Inferior parietal cortex (tissue), 1 donor: Measurements from ENCODE around the gene RAVER2.

Experiments
- DNase-seq: peaks from one replicate; pipeline ENCODE4 v3.0.0-alpha.2; 2016; ENCODE audit errors: extremely low spot score

The RAVER2 gene

DNA sequence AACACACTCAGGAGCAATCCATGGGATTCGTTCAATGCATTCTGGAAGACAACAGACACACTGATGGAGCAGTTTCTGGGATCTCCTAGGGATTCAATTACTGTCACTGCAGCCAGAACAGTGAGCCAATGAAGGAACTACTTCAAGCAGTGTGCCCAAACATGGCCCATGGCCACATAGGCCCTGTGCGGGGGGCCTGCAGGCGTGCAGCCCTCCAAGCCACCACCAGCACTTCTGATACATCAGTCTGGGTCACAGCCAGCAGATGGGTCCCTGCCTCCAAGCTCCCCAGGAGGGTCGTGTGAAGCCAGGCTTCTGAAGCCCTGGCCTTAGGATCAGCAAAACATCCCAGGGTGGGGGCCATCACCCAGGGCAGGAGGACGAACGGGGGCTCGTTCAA, 99.3 kb downstream of the RAVER2 start:
- no peak for DNase-seq

DNA sequence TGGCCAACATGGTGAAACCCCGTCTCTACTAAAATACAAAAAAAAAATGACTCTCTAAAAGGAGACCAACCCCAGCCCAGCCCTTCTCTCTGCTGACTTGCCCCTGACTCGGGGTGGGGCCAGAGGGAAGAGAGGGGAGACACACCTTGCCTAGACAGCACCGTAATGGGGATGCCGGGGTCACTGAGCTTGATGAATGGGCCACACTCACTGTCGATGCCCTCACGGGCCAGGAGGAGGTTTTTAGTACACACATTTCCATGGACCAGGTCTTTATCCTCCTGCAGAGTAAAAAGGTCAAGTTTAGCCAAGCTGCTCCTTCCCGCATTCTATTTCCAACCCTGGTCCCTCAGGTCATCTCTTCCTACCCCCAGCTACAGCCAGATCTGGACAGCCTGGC, 99.7 kb downstream of the RAVER2 start:
- DNase-seq: no peak

DNA sequence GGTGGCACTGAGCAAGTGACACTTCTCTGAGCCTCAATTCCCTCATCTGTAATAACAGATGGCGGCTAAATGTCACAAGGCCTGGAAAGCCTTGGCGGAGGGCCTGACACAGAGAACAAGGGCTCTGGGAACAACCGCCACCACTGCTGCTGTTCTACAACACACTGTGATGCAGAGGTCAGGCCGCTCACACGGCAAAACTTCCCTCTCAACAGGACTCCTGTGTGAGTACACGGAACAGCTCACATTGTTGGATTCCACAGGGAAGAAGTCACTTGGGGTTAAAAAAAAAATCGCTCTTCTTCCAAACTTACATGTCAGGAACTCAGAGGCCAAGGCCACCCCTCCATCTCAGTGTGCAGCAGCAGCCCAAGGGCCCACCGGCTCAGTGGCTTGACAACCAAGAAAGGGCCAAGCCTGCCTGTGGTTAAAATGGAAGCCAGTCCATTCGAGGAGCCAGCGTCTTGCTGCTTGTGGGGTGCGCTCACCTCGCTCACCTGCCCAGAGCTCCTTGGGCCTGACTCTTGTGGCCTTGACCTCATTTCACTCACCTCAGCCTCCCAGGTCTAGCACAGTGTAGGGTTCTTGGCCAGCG, 101.1 kb downstream of the RAVER2 start:
- DNase-seq: no peak

DNA sequence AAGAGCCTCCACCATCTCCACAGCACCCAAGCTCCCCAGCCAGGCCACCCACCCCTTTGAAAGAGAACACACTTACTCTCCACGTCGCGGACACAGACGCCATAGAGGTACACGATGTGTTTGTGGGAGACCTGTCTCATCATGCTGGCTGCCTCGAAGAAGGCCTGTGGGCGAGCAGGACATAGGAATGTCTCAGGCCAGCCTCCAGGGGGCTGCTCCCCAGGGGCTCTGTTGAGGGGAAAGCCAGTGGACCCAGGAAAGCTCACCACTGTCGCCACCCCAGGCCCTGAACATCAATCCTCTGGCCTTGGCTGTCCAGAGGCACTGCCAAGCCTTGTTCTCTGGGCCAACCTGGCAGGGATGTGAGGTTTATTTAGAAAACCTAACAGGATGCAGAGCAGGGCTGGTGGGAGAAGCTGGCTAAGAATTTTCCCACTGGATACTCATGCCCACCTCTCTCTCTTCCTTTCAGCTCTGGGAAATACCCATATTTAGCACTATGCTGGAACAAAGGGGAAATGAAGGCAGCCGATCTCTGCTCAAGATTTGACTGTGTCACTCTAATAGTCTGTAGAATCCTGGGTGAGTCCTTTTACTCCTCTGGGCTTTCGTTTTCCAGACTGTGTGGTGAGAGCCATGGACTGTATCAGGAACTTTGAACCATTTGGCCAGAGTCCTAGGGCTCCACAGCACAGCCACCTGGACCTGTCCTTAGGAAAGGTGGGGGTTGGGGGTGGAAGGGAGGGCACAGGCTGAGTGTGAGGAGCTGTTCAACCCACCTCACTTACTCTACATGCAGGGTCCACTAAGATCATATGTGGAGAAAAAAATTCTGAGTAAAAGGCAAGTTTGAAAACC, 101.9 kb downstream of the RAVER2 start:
- DNase-seq: no peak

DNA sequence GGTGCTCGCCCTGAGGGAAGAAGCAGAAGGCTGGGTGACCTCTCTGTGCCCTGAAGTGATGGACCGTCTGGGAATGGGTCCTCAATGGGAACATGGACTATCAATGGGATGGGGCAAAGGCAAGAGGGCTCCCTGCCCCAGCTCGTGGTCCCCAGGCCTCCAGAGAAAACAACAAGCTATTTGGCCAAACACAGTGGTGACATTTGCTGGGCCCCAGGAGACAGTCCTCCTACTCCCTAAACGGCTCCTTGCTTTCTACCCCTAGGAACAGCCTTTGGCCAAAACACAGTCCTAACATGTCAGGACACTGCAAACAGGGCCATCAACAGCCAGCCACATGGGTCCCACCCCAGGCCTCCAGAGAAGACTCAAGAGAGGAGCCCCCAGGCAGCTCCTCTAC, 102.8 kb downstream of the RAVER2 start:
- DNase-seq: no peak

DNA sequence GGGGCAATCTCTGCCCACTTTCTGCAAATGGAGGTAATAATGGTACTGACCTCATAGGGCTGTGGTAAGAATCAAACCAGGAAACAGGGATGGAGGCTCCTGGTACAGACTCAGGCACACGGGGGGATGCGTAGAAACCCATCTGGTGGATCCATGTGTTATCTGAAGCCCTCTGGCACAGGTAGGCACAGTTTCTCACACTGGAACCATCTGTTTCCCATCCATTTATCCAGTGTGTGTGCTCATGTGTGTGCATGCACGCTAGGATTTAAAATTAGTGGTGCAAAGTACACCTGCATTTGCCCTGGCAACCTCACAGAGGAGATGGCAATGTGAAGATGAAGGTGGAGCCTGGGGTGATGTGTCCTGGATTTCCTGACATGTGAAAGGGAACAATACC, 103.3 kb downstream of the RAVER2 start:
- no peak for DNase-seq

DNA sequence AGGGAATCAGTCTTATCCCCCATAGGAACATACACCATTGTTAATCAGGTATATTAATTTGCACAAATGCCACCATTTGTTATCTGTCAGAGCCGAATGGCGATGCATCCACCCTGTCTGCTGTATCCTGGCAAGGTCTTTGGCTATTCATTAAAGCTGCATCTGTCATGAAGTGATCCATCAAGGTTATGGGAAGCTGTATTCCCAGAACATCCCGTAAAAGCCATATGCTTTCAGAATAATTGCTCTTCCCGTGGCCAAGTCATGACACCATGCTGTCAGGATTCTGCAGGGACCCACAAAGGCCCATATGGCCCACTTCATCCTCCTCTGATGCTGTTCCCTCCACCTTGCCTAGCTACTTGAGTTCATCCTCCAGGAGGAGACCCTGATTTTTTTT, 103.9 kb downstream of the RAVER2 start:
- DNase-seq: no peak

DNA sequence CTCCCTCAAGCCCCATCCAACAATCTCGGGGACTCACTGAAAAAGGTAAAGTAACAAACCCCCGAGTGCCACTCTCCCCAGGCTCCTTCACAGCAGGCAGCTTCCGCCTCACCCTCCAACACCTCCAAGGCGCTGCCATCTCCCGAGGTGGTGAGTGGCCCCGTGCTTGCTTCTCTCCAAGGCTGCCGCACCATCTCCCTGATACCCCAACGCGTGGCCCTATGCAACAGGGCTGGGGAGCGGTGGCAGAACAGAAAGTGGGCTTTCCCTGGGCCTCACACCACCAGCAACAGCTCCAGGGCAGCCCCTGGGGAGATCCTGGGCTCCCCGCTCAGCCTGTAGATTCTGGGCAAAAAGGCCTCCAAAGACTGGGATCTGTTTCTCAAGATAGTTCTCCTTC, 105.1 kb downstream of the RAVER2 start:
- no peak for DNase-seq

DNA sequence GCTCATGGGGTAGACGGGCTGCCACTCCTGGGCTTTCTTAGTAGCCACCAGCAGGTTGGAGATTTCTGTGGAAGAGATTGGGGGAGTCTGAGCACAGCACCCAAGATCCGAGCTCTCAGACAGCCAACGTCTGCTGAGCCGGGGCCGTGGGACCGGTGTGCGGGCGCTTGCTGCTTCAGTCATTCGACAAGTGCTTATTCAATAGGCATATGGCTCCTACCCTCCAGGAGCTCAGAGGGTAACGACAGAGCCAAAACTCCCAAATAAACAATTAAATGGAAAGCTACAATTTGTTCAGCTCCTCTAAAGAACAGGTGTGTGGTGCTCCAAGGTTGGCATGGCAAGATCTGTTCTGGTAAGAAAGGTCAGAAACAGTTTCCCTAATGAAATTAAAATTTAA, 106.0 kb downstream of the RAVER2 start:
- no peak for DNase-seq

DNA sequence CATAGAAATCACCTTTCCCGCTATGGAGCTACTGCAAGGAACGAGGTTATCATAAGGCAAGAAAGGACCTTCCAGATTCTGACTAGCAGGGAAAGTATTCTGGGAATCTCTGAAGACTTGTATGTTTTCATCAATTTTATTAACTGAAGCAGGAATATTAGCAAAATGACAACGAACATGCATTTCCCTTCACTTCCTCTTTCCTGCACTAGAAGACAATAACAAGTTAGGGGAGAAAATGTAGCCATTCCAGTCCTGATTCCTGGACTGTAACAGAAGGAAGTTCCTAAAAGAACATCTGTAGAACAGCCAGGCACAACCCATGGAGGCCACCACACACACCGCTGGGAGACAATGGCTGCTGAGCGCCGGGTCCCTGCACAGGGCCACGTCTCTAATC, 106.8 kb downstream of the RAVER2 start:
- no peak for DNase-seq

DNA sequence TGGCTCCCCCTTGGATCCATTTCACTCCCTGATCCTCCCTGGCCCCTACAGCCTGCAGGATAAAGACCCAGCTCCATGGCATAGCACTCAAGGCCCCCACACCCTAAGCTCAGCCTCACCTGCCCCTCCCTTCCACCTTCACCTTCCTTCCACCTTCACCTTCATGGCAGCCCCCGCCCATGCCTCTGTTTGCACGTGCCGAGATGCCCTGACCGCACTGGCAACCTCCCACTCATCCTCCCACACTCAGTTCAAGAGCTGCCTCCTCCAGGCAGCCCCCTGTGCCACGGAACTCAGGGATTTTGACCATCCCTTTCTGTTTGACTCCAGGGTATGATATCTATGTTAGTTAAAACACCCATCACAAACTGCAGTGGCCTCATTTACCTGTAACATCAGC, 109.8 kb downstream of the RAVER2 start:
- DNase-seq: no peak

DNA sequence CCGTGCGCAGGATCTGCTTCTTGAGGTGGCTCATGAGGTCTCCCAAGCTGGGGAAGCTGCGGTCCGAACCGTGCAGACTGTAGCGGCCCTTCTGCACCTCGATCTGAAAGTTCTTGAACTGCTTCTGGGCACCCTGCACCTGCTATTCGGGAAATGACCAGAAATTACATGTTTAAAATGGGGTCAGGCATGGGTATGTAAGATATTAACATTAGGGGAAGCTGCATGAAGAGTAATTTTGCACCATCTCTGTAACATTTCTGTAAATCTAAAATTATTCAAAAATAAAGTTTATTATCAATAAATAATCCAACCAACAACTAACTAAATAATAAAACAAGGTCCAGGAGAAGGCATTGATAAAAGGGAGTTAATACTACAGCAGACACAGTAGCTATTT, 110.7 kb downstream of the RAVER2 start:
- DNase-seq: no peak

DNA sequence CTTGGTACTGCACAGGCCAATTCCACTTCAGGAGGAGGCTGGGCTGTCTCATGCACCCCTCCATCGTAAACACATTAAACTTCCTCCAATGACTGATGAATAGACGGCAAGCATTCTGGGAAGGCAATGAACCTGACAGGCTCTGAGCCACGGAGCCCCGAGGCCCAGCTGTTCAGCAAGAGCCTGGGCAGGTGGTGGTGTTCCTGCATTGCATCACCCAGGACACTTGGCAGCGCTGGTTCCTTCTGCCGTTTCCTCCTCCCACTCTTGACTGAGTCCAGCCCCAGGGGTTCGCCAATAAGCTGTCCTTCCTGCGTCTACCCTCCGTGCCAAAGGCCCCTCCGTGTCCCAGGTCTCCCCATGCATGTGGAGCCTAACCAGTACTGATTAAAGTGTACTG, 111.7 kb downstream of the RAVER2 start:
- DNase-seq: no peak

DNA sequence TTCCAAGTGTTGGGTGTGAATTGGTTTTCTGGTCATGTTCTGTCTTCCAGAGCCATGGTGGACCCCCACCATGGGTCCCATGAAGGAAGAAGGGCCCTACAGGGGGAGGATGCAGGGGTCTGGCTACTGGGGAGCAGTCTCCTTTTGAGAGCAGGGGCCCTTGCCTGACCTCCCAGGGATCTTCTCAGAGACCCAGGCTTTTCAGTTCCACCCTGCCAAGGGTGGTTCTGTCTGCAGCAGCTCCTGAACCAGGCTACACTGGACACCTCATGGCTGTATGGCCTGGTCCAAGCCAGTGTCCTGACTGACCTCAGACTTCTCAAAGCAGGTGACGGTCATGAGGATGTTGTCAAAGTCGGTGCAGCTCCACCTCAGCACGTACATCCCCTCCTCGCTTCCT, 112.5 kb downstream of the RAVER2 start:
- no peak for DNase-seq

DNA sequence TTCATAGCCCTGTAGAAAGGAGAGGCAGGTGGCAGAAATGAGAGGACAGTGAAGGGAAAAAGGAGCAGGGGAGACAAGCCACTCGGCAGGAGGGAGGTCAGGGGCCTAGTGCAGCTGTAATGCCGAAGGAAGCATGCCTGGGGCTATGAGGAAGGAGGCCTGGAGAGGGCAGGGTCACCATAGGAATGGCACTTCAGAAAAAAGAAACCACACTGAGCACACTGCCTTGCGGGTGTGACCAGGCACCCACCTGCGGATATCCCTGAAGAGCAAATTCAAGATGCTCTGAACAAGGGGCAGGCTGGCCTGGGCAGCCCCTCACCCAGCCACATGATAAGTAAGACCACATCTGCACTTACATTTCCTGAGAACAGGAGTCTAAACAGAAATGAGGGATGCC, 116.7 kb downstream of the RAVER2 start:
- DNase-seq: no peak

DNA sequence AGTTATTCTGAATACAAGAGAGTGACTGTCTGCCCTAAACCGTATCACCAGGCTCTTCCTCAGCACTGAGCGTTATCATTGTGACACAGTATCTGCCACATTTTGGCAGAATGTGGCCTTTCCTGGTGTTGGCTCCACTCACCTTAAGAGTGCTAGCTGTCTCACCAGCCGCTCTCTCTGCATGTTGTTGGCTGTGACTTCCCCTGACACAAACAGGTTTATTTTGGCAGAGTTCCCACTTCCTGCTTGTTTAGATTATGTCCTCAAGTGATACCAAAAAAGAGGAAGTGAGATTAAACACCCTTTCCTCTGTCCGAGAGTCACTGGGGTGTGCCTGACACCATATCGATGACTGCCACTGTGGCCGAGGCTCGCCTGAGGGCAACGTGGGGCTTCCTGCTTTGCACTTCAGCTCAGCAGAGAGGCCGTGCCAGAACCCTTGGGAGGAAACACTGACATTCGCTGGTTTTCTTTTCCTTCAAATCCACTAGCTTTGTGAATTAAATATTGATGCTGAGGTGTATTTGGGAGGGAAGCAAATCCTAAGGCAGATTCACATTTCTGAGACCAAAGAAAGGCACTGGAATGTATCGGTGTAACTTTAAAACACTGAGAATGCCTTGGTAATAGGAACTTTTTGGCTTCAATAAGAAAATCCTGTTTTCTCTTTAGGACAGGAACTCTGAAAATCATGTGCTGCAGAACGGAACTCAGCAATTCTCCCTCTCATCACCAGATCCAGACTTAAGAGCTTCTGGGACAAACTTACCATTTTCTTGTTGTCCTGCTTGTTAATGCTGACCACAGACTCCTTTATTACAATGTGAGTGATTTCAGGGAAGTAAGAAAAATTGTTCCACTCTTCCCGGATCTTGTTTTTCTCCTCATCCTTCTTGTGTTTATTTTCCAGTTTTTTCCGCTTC, 119.4 kb downstream of the RAVER2 start:
- DNase-seq: peak; percentile 78

DNA sequence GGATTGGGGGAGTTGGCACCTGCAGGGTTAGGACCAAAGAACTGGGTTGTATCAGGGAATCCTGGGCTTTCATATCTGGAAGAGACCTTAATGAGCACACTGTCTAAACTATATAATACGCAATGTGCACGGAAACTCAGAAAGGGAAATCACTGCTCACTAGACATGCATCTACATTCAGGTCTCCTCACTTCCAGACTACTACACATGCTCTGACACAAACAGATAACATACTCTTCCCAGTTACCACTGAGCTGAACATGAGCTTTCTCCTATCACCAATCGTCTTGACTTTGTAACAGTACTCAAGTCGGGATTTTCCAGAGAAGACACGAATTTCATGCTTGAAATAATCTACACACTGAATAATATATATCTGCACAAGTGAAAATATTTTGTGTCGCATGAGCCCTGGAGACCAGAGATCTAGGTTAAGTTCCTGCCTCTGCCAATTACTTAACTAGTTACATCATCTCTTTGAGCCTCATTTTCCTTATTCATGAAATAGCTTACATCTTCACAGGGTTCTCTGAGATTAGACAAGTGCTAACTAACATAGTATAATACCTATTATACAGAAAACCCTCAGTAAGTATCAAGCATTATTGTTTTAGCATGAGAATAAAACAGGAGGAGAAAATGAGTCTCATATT, 120.4 kb downstream of the RAVER2 start:
- no peak for DNase-seq

DNA sequence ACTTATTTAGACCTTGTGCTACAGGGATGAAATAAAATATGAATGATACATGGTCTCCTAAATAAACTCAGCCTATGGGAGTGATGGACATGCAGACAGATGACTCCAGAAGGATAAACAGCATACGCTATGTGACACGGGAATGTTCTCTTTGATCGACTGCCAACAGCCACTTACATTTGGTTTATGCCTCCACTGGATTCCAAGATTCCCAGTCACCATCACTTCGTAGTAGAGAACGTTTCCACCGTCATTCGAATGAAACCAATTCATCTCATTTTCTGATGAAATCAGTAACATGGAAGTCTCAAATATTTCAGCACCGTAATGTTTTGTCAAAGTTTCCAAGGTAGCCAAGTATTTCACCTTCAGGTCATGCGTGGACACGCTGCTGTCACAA, 121.8 kb downstream of the RAVER2 start:
- no peak for DNase-seq

DNA sequence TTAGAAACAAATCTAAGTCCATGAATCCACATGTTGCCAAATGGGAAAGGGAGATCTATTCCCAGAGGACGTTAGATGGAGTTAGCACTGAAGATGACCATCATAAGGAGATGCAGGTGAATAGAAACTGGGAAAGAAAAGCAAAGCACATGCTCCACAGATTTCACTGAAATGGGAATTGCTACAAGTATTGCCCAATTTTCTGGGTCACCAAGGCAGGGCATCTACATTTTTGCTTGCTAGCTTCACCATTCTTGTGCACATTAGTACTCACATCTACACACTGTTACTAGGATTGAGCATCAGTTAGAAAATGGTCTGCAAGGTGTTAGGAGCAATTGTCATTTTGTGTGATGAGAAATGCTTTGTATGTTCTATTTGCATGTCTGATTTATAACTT, 122.4 kb downstream of the RAVER2 start:
- DNase-seq: no peak

DNA sequence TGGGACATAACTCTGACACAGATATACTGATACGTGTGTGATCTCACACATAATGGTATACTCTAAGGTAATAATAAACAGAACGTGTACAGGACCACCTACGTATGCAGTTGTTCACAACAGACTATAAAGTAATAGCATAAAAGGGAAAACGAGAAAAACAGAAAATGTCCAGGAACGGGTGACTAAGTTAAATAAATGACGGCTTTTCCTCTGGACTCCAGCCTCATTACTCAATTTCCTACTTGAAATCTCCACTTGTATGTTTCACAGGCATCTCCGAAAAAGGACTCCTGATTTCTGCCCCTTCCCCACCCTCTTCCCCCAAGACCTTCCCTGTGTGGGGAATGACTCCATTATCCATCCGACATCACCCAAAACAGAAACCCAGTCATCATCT, 126.4 kb downstream of the RAVER2 start:
- no peak for DNase-seq

DNA sequence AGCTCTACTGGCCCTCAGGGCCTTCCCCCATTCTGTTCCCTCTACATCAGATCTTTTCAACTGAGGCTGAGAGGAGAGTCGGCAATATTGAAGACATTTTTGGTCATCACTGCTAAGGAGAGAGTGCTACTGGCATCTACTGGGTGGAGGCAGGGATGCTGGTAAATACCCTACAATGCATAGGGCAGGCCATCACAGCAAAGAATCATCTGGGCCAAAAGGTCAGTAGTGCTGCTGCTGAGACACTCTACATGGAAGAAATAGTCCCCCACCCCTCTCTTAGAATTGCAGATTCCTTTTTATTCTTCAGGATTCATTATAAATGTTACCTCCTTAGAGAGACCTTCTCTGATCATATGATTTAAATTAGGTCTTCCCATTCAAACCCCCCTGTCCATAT, 127.2 kb downstream of the RAVER2 start:
- no peak for DNase-seq

DNA sequence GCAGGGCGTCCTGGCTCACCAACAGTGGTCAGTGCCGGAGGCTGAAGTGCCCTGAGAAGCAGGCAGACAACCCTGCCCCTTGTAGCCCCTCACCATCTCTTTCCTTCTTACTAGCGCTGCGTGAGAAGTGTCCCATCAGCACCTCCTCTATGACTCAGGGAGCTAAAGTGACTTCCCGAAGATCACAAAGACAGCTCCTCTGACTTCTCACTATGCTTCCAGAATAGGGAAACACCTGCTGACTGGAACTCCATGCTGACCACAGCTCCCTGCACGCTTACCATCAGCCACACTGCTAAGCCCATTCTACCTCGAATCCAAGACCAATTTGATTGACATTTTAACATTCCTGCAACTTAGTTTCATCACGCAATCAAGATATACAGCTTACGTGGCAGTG, 128.7 kb downstream of the RAVER2 start:
- DNase-seq: no peak
